Globus pallidus (tissue), 1 donor: Measurements from ENCODE around the gene GALNT6.

Experiments used
- DNase-seq: peaks from one replicate; pipeline ENCODE4 v3.0.0-alpha.2; 2015; ENCODE audit warnings: low spot score

The GALNT6 gene

GRCh38 chr12:51381226-51382079, 9.8 kb downstream of the GALNT6 start:
- DNase-seq = no peak

GRCh38 chr12:51379571-51379970, 11.6 kb downstream of the GALNT6 start:
- no peak for DNase-seq

GRCh38 chr12:51378749-51379148, 12.5 kb downstream of the GALNT6 start:
- DNase-seq = no peak

GRCh38 chr12:51377099-51377984, 13.9 kb downstream of the GALNT6 start:
- DNase-seq = no peak

- DNase-seq = no peak
Measured at GRCh38 chr12:51374856-51375255, 16.4 kb downstream of the GALNT6 start.

DNA sequence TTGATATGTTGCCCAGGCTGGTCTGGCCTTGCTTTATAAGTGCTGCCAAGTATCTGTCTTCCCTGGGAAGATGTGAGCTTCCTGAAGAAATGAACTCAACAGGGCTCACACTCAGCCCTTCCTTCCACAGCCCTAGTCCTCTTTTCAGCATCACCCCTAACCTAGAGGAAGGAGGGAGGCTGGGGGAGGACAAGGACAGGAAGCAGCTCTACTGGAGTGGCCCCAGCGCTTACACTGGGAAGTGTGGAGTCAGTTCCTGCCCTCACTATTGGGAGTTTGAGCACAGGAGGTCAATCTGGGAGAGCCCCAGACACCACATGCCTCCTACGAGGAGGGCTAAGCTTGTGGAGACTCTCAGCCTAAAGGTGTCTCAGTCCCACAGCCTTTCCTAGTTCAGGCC, 16.8 kb downstream of the GALNT6 start:
- DNase-seq = no peak

- DNase-seq = no peak
Measured at GRCh38 chr12:51373187-51373586, 18.0 kb downstream of the GALNT6 start.

DNA sequence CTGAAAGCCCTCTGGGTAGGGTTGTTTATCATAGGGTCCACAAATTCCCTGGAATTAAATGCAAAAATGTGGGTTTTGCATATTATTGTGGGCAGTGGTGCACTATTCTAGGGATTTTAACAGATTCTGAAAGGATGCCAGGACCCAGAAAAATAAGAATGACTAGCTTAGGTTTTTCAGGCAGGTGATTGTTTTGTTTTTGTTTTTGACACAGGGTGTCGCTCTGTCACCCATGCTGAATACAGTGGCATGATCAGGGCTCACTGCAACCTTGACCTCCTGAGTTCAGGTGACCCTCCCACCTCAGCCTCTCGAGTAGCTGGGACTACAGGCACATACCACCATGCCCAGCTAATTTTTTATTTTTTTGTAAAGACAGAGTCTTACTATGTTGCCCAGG, 19.2 kb downstream of the GALNT6 start:
- no peak for DNase-seq

DNA sequence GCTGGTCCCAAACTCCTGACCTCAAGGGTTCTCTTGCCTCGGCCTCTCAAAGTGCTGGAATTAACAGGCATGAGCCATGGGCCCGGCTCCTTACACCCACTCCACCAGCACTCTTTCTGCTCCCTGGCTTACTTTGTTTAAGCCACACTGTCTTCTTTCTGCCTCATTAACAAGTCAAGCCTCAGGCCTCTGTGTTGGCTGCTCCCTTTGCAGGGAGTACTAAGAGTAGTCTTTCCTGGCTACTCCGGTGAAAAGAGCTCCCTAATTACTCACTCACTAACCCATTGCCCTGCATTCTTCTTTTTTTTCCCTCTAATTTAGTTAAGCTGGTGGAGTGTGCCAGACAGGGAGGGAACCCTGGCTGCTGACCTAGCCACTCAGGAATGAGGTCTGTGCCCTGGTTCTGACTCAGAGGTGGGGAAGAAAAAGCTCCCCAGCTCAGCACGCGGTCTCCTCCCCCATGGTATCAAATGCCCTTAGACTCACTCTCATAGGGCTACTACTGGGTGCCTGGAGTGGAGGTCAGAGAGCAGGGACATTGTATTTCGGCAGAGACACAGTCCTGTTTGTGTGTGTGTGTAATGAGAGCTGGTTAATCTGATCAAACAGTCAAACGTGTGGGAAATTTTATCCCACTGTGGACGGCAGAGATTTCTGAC, 19.8 kb downstream of the GALNT6 start:
- DNase-seq = no peak

DNA sequence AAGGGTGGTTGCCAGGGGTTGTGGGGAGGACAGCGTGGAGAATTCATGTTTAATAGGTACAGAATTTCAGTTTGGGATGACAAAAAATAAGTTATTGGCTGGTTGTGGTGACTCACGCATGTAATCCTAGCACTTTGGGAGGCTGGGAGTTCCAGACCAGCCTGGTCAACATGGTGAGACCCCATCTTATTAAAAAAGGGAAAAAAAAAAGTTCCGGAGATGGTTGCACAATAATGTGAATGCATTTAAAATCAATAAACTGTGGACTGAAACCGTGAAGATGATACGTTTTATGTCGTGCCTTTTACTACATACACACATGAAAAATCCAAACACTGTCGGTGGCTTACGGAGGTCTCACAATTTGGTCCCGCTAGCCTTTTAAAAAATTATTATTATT, 20.5 kb downstream of the GALNT6 start:
- DNase-seq = no peak

- DNase-seq = no peak
Measured at GRCh38 chr12:51369581-51369980, 21.6 kb downstream of the GALNT6 start.

- DNase-seq = no peak
Measured at GRCh38 chr12:51368640-51369517, 22.3 kb downstream of the GALNT6 start.

DNA sequence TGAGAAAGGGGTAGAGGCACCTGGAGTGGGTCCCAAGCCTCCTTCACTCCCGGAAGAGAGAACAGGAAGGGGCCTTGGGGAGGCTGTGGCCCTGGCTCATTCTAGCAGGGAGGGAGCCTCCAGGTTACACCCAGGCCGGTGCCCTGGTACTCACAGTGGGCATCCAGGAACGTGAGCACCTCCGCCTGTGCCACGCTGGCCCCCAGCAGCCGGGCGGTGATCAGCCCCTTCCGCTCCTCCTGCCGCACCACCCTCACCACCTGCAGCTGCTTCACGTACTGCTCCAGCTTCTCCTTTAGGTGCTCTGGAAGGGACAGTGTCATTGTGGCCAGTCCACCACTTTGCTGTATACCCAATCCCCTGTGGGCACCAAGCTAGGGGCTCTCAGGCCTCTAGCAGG, 25.9 kb downstream of the GALNT6 start:
- no peak for DNase-seq

DNA sequence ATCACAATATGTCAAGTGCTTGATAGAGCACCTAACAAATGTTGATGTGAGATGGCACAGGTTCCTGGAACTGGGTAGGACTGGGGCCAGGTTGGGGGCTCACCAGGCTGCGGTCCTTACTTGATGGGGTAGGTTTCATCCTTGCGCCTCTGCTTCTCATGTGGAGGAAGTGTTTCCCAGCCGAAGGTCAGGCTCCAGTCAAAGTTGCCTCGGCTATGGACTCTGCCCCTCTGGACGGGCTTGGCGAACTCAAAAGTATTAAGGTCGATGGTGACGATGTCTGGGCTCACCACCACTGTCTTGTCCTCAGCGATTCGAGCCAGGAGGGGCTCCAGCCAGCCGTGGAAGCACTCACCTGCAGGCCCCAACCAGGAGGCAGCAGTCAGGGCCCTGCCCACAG, 27.2 kb downstream of the GALNT6 start:
- DNase-seq = no peak

DNA sequence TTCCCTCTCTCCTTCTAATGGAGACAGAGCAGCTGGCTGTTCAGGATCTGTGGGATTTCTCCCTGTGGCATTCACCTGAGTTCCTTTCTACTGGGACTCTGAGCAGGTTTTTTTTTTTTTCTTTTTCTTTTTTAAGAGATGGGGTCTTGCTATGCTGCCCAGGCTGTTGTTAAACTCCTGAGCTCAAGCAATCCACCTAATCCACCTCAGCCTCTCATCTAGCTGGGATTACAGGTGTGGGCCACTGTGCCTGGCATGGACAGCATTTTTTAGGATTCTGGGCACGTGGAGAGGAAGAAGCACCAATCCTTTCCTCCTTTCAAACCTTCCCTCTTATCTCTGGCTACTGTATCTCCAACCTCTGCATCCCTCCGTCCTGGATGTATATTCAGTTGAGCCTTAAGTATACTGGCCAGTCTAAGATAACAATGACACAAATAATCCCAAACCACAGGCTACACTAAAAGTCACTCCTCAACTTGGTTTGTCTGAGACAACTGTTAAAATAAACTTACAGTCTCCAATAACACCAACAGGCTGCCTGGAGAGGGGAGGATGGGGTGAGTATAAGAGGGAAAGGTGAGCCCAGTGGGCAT, 28.4 kb downstream of the GALNT6 start:
- no peak for DNase-seq

DNA sequence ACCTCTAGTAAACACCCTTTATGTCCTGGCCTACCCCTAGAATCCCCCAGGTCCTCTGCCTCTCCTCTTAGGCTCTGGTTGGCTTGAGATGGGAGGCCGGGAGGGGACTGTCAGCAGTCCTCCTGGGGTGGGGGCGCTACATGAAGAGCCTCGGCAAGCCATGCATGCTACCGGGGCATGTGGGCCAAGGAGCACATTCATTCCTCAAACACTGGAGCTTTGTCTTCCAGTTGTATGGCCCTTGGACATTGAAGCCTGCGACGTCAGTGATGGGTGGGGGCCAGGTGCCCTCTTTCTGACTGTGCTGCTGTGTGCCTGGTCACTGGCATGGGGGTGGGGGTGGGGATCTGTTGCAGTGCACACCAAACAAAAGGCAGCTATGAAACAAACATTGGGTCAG, 28.9 kb downstream of the GALNT6 start:
- DNase-seq = peak; percentile 99

DNA sequence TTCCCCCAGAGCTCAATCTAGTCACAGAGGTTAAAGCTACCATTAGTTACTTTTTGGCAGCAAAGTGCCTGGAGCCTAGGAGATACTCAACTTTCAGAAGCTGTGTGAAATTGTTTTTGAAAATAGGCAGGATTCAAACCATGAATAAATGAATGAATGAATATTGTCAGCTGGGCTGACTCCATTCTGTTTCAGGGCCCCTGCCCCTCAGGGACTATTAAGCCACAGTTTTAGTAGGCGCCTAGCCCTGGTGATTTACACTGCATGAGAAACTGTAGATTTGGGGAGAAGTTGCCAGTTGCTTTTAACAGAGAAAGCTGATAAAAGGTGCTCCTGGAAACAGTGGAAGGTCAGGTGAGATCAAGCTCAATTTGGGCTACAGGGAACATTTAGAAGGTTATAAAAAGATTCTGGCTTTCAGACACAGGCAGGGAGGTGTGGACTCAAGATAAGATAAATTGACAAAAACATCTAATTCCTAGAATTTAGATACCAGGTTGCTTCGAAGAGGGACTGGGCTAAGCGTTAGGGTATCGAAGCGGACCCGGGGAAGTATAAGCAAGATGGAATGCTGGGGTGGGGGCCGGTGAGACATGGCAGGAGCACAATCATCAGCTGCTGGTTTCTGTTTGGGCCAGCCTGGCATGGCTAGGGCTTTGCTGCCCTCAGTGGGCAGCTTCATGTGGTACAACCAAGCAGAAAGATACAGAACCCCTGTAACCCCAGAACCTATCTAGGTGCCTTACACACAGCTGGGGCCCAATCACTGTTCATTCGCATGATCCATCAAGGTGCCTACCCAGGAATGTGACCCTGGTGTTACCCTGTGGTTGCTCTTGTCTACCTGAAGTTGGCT, 29.8 kb downstream of the GALNT6 start:
- DNase-seq = peak; percentile 49

DNA sequence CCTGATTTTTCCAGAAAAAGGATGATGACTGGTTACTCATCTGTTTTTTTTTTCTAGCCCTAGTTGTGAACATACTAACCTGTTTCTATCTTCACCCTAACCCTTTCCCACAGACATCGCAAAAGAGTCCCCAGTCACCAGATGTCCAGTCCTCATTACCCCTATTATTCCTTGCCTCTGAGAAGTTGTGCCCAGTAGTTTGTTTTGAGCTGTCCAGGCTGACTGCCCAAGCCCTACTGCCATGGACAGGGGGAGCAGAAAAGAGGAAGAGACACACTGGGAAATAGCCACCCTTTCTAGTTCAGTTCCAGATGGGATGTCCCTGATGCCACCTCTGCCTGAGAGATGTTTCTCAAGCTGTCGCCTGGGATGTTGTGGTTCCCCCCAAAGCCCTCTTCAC, 30.9 kb downstream of the GALNT6 start:
- peak; percentile 51 for DNase-seq

- DNase-seq = no peak
Measured at GRCh38 chr12:51359851-51360250, 31.4 kb downstream of the GALNT6 start.

- no peak for DNase-seq
Measured at GRCh38 chr12:51358496-51358895, 32.7 kb downstream of the GALNT6 start.
